Renal cortical epithelial cell (primary cell): ENCODE measurements around the gene IL17RD. TPM values are rescaled to one million over a fixed set of nuclear protein-coding genes. Genes with fewer than 3 reads are reported as not detected.
"Not testable (repeated sequence)": the region's sequence is repeated elsewhere in the genome, so short reads cannot be mapped to it uniquely, and the experiment has no call there.

Experiments
- DNase-seq: peaks from one replicate; pipeline ENCODE4 v3.0.0-alpha.2; 2011; ENCODE audit warnings: low read depth
- total RNA-seq: library from RNA; depleted of rRNA; stranded (reverse); fragments of >200 nt; gene quantifications from 2 replicates; pipeline ENCODE4 v1.2.3, GENCODE V29; 2014

IL17RD gene
- total RNA-seq, 1 donor from 2014 or later, result 7.7 TPM

DNA sequence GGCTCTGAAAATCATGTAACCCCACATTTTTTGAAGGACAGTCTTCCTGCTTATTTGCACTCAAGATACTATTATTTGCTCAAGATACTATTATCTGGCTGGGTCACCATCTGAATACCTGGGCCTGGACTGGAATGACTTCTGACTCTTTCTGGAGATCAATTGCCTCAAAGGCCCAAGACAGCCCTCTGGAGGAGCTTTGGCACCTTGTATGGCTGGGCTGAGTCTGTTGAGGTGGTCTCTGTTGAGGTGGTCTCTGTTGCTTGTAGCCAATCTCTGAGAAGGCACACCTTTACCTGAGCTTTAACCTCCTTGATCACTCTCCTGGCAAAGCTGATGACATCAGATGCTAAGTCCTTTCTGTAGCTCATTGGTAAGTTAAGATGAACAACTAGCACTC lies 71.7 kb downstream of the IL17RD start:
- no peak for DNase-seq

- peak; percentile 40 for DNase-seq
Observed at GRCh38 chr3:57091521-57092273, 73.5 kb downstream of the IL17RD start.

DNA sequence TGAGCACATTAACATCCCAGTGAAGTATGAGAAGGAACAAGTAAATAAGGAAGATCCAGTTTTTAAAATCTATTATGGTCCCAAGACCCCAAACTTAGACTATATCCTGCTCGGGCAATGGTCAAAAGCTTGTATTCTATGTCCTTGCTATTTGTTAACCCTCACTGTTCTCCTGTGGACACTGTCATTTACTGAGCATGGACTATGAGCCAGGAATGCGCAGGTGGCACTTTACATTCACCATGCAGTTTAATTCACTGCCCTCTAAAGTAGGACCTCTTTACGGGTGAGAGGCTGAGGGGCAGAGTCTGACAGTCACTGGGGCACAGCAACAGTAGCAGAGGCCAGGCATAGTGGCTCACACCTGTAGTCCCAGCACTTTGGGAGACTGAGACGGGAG lies 76.1 kb downstream of the IL17RD start:
- no peak for DNase-seq

DNA sequence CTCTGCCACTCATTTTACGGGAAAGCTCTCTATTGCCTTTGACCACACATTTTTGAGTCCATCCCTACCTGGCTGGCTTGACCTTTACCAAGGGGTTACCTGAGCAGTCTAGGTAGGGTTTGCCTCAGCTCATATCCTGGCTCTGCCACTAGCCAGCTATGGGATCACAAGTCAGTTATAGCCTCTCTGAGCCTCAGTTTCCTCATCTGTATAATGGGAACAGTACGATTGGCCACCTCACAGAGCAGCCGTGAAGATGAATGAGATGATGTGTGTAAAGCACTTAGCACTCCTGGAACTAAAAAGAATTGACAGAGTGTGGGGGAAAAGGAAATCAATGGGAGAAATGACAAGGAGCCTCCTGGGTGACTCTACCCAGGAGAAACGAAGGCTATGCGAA lies 76.7 kb downstream of the IL17RD start:
- no peak for DNase-seq

GRCh38 chr3:57087361-57088092 lies 77.6 kb downstream of the IL17RD start:
- no peak for DNase-seq

DNA sequence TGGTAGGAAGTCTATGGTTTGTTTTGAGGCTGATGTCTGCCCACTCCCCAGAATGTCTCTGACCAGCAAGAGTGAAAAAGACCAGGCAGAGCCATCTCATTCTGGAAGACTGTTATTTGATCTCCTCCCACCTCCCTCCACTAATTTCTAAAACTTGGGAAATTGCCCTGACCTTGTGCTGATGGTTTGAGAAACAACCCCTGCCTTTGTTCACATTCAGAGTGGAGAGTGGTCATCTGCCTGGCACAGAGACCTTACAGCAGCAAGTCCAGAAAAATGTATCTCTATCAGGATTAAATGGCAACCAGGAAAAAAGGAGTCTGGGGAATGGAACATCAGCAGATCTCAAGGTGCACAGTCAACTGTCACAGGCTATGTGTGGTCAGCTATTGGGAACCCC lies 79.0 kb downstream of the IL17RD start:
- no peak for DNase-seq

- DNase-seq, result no peak
Observed at GRCh38 chr3:57085211-57085610, 79.9 kb downstream of the IL17RD start.

DNA sequence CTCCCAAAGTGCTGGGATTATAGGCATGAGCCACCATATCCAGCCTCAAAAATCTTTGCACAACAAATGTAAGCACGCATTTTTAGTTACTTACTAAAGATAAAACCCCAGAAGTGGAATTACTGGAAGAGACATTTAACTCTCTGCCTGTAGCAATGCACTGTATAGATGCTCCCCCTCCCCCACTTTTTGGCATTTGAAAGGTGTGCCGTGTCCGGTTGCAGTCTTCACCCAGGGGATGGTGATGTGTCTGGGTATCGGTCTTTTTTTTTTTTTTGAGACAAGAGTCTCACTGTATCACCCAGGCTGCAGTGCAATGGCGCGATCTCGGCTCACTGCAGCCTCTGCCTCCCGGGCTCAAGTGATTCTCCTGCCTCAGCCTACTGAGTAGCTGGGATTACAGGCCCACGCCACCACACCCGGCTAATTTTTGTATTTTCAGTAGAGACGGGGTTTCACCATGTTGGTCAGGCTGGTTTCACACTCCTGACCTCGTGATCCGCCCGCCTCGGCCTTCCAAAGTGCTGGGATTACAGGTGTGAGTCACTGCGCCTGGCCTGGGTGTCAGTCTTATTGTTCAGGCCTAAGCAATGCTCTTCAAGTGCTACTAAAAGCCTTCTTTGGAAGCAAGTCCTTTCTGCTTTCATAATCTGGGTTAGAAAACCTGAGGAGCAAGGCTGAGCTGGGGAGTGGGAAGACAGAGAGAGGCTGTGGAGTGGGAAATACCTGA lies 81.7 kb downstream of the IL17RD start:
- DNase-seq, result not testable (repeated sequence)

DNA sequence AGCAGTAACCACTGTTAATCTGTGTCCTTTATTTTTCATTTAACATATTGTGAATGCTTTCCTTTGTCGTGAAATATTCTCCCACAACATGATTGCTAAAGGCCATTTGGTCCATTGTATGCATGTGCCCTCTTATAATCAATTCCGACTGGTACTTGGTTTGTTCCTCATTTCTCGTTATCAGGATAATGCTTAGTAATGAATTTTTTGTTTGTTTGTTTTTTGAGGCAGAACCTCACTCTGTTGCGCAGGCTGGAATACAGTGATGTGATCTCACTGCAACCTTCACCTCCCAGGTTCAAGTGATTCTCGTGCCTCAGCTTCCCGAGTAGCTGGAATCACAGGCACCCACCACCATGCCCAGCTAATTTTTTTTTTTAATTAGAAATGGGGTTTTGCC lies 82.7 kb downstream of the IL17RD start:
- no peak for DNase-seq

- DNase-seq, result no peak
Observed at GRCh38 chr3:57081173-57081572, 84.0 kb downstream of the IL17RD start.

DNA sequence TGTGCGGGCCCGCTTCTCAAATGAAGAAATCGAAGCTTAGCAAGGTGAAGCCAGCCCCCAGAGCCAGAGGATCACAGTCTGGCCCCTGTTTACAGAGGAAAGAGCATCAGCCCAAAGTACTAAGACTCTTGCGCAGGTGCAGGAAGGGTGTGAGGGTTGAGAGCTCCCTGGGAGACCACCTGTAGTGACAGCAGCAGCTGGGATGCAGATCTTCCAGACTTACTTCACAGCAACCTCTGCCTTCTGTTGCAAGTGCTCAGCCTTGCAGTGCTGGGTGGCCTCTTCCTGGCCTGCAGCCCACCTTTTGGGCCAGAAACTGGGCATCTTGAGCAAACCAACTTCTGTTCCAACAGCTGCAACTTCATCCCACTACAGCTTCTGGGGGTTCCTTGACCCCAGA lies 85.0 kb downstream of the IL17RD start:
- no peak for DNase-seq

DNA sequence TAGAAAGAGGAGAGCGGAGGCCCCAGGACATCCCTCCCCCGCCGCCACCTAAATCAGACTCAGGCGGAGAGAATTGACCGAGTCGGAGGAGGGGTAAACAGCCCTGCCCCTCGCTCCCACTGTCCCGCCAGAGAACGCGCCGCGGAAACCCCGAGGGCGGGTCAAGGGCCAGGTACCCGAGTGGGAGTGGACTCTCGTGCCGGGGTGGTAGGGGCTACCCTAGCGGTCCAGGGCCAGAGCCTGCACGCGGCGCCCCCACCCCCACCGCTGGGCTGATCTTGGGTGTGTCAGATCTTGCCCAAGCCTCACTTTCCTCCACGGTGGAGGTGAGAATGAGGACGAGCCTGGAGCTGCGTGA lies 85.7 kb downstream of the IL17RD start:
- no peak for DNase-seq

GRCh38 chr3:57078635-57079473 lies 86.3 kb downstream of the IL17RD start:
- DNase-seq, result no peak

DNA sequence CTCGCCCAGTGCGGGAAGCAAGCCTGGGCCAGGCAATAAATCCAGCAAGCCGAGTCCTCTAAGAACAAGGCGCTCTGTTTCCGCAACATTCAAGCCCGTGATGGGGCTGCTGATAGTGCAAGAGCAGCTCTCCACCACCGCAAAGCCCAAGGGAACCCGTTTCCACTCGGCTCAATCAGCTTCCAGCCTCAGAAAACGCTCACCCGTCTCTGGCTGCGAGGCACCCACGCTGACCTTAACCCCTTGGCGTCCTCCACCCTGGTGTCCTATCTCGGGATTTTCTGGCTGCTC lies 86.9 kb downstream of the IL17RD start:
- DNase-seq, result peak; percentile 42

DNA sequence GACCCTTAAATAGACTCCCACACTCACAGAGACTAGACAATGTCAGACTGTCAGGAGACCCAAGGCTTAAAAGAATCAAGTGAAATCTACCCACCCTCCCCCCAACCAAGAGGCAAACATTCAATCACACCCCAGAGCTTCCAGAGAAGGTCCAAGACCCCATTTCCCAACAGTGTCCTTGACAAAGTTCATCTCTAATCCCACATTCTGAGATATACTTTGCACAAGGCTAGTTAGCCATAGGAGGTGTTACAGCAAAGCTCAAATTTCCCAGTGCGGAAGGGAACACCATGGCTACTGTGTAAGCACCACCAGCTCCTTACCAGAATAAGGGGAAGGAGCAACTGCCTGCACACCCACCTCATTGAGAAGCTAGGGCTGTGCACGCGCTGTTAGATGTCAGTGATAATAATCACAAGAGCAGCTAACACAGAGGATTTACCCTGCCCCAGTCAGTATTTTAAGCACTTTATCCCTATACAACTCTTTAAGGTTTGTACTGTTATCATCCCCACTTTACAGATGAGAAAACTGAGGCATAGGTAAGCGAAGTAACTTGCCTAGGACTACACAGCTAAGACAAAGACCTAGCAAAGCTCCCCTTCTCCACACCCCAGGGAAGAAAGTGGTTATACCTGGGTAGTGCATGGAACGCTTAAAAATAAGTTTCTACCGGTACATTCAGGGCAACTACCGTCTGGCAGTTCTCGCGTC lies 87.4 kb downstream of the IL17RD start:
- DNase-seq, result no peak

DNA sequence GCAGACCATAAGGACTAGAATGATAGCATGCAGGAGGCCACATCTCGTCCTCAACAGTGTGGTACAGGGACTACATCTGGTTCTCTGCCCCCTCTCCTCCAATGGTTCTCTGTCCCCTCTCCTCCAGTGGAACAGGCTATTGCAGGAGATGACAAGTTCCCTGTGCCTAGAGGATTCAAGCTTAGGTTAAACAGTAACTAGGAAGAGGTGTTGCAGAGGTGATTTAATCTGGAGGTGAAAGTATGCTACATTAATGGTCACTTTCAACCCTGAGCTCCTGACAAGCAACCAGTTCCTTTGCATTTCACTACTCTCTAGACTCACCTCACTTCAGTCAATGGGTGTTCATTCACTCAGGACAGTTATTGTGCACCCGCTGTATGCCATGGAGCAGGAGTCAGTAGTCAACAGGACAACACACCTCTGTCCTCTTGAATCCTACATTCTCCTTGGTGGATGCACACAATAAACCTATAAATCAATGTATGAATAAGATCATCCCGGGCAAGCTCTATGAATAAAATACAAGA lies 88.7 kb downstream of the IL17RD start:
- peak; percentile 57 for DNase-seq

DNA sequence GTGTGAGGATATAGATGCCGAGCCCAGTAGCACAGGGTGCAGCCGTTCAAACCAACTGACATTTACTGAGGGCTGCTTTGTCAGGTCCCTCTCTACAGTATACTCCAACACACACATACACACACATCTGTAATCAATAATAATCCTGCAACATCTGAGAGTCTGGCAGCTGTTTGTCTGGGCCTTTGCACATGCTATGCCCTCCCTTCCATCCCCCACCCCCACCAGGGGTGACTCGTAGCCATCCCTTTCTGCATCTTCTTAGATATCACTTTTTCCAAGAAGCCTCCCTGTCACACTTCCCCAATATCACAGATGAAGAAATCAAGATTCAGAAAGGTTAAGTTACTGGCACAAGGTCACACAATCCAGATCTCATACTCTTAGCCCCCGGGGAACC lies 91.0 kb downstream of the IL17RD start:
- no peak for DNase-seq

GRCh38 chr3:57073628-57074027 lies 91.5 kb downstream of the IL17RD start:
- no peak for DNase-seq

- DNase-seq, result no peak
Observed at GRCh38 chr3:57069503-57069902, 95.7 kb downstream of the IL17RD start.

- peak; percentile 99 for DNase-seq
Observed at GRCh38 chr3:57068437-57069089, 96.6 kb downstream of the IL17RD start.

- DNase-seq, result no peak
Observed at GRCh38 chr3:57066471-57066870, 98.7 kb downstream of the IL17RD start.
